Choroid plexus epithelial cell (primary cell): ENCODE data around the gene SMIM41.

Experiments used
- DNase-seq: peaks from one replicate; pipeline ENCODE4 v3.0.0-alpha.2; 2010; ENCODE audit warnings: low read depth
- H3K4me3 ChIP-seq: 2 replicates; pipeline ENCODE4 v1.5.1; 2011; ENCODE audit warnings: low read depth, mild to moderate bottlenecking, control low read depth, low read length, moderate library complexity
- TF ChIP-seq, protein P1 (sequence below): conservative IDR thresholded peaks from 2 replicates; pipeline ENCODE4 v1.5.1; 2011; ENCODE audit warnings: low read depth, mild to moderate bottlenecking, control low read depth, inconsistent platforms, low read length, moderate library complexity

SMIM41 gene

DNA sequence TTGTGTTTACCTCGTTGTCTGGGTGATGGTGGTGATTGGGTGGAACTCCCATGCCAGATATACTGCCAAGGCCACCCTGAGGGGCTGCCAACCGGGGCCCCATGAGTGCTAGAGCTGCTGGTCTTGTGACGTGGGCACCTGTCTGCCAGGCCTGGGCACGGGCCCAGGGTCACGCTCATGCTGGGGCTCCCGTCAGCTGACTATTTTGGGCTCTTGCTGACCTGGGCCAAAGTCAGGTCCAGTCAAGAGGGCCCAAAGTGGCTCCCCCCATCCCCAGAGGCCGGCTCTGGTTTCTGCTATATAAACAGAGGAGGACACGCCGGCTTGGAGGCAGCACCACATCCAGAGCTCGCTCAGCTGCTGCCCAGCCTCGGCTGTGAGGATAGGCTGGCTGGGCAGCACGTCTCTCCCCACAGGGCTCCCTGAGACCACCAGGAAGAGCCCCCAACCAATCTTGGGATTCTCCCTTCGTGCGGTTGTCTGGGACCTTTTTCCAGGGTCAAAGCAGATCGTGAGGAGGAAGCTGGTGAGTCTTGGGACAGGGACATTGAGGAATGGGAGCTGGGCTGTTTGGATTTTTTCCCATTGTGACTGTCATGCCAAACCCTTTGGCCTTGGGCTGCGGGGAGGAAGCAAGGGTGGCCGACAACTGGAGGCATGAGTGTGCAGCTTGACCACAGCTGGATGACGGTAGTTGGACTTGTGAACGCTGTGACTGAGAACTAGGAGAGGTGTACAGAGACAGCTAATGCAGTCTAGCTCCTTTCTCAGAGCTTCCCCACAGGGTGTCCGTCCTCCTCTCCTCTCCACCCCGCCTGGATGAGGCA, 35.9 kb upstream of the SMIM41 start:
- TF ChIP-seq, protein P1, sequence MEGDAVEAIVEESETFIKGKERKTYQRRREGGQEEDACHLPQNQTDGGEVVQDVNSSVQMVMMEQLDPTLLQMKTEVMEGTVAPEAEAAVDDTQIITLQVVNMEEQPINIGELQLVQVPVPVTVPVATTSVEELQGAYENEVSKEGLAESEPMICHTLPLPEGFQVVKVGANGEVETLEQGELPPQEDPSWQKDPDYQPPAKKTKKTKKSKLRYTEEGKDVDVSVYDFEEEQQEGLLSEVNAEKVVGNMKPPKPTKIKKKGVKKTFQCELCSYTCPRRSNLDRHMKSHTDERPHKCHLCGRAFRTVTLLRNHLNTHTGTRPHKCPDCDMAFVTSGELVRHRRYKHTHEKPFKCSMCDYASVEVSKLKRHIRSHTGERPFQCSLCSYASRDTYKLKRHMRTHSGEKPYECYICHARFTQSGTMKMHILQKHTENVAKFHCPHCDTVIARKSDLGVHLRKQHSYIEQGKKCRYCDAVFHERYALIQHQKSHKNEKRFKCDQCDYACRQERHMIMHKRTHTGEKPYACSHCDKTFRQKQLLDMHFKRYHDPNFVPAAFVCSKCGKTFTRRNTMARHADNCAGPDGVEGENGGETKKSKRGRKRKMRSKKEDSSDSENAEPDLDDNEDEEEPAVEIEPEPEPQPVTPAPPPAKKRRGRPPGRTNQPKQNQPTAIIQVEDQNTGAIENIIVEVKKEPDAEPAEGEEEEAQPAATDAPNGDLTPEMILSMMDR: no peak
- DNase-seq: no peak
- H3K4me3 ChIP-seq: no peak overlapping the region

DNA sequence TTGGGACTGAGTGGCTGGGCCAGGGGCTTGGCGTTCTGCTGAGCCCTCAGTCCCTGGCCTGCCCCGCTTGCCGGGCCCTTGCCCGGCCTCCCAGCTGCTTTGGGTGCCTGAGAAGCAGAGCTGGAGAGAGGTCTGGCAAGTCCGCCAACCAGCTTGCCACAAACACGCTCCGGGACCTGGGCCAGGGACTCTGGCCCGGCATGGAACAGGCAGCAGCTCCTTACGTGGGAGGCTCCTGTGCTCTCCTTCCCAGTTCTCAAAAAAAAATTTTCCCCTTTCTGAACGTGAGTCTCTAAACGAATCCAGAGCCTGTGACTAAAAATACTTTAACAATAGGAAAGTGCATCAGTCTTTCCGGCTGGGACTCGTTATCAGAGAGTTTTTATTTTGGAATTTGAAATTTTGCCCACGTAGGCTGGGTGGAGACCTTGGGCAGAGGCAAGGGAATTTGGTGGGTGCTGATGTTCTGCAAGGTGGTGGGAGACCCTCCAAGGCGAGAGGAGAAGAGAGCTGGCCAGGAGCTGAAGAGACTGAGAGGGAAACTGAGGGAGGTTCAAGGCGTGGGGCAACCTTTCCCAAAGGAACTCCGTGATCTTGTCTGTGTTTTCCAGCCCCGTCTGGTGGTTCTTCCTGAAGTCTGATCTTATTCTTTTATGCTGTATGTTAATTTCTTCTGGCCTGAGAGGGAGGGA, 35.1 kb upstream of the SMIM41 start:
- TF ChIP-seq, protein P1: no peak
- no peak for DNase-seq
- H3K4me3 ChIP-seq: no peak overlapping the region

DNA sequence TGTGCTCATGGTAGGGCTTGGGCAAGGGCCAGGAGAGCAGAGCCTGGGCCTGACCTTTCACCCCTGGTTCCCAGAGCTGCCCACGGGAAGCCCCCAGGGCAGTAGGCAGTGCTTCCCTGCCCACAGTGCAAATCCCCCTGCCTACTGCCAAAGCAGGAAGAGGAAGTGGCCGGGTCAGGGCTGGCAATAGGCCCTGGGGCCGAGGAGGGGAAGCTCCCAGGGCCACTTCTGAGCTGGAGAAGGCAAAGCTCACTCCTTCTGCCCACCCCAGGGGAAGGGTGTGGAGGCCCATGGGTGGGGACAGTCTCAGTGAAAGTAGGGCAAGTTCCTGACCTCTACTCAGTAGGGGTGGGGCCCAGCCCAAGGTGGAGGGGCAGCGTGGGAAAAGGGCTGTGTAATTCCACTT, 33.7 kb upstream of the SMIM41 start:
- DNase-seq: no peak
- TF ChIP-seq, protein P1: no peak
- H3K4me3 ChIP-seq: no peak overlapping the region

DNA sequence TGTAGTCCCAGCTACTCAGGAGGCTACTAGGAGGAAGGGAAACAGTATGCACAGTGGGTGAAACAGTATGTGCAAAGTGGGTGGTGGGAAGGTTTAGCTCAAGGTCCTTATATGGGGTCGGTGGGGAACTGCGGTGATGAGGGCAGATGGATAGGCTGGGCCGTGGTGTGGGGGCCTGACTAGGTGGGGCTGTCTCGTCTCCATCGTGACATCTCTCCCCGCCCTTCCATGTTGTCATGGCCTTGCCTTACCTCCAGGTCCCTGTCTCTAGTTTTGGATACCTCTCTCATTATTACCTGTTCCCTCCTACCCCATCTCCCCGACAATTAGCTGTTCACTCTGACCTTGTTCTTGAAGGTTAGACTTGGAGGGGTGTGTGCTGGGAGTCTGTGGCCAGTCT, 32.6 kb upstream of the SMIM41 start:
- DNase-seq: no peak
- no peak overlapping the region for H3K4me3 ChIP-seq
- TF ChIP-seq, protein P1: no peak

DNA sequence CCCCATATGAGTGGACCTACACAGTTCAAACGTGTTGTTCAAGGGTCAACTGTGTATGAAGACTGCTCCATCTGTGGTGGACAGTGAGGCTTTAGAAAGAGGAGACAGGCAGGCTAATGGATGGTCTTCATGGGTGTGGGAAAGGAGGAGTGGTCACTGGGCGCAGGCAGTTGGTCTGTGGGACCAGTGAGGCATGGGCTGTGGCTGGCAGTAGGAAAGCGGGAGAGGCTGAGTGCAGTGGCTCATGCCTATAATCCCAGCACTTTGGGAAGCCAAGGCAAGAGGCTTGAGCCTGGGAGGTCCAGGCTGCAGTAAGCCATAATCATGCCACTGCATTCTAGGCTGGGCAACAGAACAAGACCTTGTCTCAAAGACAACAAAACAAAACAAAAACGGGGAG, 30.2 kb upstream of the SMIM41 start:
- no peak overlapping the region for H3K4me3 ChIP-seq
- TF ChIP-seq, protein P1: no peak
- DNase-seq: no peak

DNA sequence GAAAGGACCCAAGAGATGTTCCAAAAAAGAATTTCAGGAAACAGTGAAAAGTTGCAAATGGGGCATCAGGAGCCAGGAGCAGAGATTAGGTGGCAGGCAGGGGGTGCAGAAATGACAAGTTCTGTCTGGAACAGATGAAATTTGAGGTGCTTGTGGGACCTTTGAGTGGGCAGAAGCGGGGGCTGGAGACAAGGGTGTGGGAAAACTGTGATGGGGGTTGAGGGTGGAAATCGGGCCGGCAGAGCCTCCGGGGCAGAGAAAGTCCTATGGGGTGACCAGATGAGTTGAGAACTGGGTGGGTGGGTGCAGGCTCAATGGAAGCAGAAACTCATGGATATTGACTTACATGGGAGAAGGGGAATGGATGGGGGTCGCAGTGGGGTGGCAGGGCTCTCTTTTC, 29.8 kb upstream of the SMIM41 start:
- no peak for DNase-seq
- TF ChIP-seq, protein P1: no peak
- no peak overlapping the region for H3K4me3 ChIP-seq
